HT-29 (cell line): ENCODE data around the gene SMC1B. TPM values are rescaled to one million over a fixed set of nuclear protein-coding genes. Genes with fewer than 3 reads are reported as not detected.
"Not testable (repeated sequence)": the region's sequence is repeated elsewhere in the genome, so short reads cannot be mapped to it uniquely, and the experiment has no call there.

Source experiments
- DNase-seq: peaks from one replicate; pipeline ENCODE4 v3.0.0-alpha.2; 2015; ENCODE audit warnings: low spot score
- total RNA-seq: library from RNA; depleted of rRNA; stranded (reverse); fragments of >200 nt; shearing (Covaris generic); gene quantifications from 2 replicates; pipeline ENCODE4 v1.2.3, GENCODE V29; 2014

Gene SMC1B
- total RNA-seq, 1 experiment from 2014 or later: not detected

DNA sequence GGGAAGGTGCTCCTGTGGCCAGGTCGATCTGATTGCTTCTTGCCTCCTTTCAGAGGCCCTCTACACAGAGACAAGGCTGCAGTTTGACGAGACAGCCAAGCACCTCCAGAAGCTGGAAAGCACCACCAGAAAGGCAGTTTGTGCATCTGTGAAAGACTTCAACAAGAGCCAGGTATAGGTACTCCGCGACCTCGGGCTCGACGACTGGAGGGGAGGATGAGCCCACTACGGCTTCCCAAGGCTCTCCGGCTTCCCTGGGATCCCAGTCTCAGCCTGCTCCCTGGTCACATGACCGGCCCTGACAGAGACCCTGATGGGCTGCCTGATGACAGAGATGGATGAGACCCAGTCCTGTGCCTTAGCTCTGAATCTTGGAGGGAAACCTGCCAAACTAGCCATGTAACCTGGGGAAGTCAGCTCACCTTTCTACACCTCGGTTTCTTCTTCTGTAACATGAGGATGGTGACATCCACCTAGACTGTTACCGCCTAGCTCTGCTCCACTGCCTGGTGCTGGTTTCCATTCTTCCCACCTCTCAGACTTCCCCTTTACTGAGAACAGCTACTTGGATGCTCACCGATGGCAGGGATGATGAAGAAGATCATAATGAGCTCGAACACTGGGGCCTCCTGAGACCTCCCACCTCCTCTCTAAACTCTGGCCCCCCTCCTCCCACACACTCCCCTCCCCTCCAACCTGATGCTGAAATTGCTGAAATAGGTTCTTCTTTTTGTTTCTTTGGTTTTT, 9.0 kb upstream of the SMC1B start:
- no peak for DNase-seq

DNA sequence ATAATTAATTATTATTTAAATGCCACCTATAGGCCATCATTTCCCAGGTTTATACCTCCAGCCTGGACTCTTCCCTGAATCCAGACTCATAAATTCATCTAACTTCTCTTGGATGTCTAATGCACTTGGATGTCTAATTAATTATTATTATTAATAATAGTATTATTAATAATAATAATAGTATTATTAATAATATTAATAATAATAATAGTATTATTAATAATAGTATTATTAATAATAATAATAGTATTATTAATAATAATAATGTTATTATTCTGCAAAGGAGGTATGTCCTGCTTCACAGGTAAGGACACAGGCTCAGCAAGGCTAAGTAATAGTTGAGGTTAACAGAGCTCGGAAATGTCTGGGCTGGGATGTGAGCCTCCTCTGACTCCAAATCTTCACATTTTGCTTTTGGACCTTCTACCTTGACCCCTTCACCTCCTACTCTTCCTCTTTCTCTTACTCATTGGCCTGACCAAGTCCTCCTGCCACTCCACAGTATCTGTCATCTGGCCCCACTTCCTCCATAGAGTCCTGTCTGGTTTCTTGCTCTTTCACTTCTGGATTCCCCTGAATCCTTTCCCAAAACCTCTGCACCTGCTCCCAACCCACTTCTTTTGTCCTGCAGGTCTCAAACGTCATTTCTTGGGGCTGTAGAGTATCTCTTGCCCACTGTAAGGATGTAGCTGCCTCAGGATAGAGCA, 8.1 kb upstream of the SMC1B start:
- no peak for DNase-seq

DNA sequence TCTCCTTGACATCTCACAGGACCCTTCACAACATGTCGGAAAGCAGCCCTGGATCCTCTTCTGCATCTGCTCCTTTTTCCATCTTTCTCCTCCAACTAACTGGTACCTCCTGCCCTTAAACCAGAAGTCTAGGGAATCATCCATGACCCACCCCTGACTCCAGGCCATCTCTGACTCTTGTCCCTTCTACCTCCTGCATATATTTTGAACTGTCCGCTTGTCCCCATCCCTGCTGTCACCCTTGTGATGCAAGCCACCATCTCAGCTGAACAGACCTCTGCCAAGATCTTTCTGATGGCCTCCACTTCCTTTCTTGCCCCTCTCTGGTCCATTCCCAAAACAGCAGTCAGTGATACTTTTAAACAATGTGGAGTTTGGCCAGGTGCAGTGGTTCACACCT, 7.1 kb upstream of the SMC1B start:
- no peak for DNase-seq

DNA sequence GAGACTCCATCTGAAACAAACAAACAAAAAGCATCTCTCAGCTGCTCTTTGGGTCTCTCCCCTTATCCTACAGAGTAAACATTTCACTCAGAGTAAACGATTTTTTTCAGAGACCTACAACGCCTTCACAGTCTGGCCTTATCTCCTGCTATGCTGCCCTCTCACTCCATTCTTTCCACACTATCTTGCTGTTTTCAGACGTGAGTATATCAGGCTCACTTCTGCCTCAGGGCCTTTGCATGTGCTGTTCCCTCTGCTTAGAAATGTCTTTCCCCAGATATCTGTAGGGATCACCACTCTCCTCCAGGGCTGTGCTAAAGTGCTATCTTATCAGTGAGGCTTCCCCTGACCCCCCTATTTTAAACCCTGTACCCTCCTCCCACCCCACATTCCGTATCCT, 6.6 kb upstream of the SMC1B start:
- no peak for DNase-seq

DNA sequence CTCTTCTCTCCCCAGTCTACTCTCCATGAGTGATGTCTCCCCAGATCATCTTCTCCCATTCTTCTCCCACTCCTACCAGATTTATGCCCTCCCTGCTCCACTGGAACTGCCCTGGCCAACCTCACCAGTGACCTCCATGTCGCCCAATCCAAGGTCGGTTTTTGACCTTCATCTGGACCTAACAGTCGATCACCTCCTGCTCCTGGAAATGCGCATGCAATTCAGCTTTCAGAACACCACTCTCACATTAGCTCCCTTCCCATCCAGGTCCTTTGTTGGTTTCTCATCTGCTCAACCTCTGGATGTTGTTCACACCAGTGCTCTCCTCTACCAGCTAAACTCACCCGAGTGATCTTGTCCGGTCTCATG, 5.4 kb upstream of the SMC1B start:
- DNase-seq: no peak

DNA sequence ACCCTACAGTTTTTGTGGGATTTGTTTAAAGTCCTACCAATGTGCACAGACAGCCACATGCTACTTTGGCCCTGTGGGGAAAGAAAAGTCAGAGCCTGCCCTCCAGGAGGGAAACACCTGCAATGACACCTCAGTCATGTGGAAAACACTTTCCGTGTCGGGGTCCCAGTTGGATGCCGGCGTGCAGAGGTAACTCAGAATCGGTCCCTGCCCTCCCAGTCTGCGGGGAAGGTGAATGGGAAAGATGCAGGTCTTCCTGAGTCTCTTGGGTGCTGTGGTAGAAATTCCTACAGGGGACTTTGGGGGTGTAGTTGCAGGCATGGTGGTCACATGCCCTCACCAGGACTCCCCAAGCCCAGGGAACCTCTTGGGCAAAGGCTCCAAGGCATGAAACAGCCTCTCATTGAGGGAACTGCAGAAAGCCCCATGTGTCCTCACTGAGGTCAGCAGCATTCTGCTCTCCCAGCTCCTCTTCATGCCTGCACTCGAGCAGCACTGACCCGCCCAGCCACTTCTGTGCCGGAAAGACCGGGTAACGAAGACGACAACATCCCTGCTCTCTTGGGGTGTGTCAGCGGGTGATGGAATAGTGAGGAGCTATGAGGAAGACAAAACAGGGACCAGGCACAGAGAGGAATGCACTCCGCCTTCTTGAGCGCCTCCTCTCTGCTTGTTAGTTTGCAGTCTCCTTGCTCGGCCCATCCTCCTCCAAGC, 4.8 kb upstream of the SMC1B start:
- no peak for DNase-seq

DNA sequence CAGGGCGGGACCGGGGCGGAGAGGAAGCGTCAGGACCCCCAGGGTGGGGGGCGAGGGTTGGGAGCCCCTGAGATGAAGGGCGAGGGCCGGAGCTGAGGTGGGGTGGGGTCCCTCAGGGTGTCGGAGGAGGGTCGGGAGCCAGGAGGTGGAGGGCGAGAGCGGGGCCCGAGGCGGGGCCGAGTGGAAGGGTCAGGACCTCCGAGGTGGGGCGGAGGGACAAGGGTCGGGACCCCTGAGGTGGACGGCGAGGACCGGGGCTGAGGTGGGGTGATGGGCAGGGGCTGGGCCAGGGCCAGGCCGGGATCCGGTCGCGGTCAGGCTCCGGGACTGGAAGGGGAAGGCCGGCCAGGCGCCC, 409 bp downstream of the SMC1B start:
- DNase-seq: no peak

DNA sequence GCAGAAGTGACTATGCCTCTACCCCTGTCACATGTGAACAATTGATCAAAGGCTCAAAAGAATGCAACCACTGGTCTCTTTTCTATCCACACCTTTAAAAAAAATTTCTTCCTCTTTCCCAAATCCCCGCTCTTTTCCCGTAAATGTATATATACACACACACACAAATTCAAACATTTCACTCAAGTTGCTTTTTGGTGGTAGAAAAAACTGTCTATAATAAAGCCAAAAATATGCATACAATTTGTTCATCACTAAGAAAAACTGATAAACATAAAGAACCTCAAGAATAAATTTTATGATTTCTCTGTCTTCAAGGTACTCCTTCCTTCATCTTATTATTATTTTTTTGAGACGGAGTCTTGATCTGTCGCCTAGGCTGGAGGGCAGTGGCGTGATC, 5.6 kb downstream of the SMC1B start:
- no peak for DNase-seq

DNA sequence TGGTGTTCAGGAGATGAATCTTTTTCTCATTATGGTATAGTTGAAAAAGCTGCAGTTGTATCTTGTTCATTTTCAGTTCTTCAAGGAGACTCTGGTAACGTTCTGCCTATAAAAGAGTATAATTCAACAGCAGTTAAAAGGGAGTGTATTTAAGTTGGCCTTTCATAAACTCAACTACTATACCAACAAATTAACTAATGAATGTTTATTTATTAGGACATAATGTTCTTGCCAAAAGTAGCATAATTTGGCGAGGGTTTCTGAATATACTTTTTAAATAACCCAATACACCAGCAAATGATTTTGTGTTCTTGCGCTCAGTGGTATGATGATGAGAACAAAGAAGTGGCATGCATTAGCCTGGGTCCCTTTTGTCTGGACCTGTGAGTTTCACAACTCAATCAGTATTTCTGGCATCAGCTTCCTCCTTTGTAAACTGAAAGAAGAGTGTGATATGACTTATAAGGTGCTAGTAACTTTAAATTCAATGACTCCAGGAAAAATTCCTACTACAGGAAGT, 10.9 kb downstream of the SMC1B start:
- DNase-seq: no peak

DNA sequence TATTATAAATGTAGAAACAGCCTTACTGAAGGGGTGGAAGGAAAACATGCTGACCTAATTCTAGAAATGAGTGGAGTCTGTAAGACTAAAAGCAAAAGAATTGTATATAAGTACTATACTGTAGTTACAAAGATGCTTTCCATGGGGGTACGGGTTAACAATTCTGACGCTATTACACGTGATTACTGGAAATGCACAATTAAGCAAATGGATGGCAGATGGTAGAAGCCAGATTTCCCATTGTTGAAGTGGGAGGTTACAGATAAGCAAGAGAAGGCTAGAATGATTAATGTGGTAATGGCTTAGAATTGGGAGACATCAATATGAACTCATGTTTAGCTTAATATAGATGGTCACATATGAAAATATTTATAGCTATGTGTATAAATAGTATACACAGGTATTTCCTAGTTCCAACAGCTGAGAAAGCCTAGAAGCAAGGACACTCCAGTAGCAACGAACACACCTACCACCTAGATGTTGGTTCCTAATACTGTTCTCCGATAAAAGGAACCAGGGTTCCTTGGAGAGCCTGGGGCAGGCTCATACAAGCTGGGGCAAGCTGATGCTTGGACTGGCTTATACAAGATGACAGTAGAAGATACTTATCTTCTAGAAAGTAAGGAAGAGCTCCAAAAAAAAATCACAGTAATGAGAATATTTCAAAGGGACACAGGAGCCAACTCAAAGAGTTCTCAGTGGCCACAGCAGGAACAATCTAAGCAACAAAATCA, 13.5 kb downstream of the SMC1B start:
- DNase-seq: no peak

DNA sequence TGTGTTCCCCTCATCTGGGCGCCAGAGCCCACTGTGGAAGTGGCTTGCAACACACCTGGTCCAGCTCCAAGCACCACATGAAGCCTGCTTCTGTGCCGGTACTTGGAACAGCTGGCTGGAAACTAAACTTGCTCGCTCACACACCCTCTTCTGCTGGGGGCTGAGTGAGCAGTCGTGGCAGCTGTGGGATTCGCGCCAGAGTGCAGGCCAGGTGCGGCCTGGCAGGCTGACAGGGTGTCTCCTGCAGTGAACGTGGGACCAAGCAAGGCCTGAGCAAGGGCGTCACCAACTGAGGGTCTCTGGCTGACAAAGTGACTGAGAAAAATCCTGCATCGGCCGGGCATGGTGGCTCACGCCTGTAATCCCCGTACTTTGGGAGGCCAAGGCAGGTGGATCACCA, 15.2 kb downstream of the SMC1B start:
- no peak for DNase-seq

DNA sequence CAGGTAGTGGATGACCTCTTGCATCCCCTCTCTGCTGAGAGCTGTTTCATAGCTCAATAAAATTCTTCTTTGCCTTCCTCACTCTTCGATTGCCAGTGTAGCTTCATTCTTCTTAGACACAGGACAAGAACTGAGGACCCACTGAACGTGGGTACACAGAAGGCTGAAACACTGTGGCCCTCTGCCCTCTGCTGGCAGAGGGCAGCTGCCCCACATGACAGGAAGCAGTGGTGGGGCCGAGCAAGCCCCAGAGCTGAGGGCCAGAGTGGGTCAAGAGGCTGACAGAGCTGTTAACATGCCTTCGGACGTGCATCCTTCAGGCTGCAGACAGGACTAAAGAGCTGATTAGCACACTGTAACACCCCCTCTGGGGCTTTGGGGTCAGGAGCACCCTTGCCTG, 15.6 kb downstream of the SMC1B start:
- no peak for DNase-seq

DNA sequence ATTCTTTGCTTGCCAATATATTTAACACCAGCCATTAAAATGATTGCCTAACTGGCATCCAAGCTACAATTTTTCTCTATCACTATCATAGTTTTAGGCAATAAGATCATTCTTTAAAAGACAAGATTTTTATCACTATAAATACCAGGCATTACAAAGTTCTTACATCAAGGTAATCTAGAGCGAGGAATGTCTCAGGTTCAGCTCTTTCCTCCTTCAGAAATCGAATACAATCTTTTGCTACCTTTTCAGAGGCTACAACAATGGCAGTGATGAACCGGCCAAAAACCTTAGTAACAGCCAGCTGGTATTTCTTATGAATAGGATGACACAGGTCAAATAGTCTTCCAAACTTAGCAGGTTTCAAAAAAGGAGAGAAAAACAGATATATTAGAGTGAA, 23.9 kb downstream of the SMC1B start:
- DNase-seq: no peak

DNA sequence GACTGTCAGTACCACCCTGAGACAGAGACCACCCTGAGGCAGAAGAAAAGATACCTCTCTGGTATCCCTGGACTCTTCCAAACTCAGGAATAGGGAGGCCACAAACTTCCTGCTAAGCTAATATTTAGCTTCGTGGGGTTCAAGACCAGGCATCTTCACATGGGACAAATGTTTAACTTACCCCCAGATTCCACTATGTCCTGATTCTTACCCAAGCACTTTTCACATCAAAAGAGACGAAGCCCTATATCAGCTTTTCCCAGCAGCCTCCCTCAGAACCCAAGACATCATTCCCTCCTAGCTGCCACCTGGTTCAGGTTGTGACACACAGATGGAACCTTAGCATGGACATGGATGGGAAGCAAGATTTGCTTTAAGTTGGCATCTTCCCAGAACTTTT, 32.1 kb downstream of the SMC1B start:
- no peak for DNase-seq

DNA sequence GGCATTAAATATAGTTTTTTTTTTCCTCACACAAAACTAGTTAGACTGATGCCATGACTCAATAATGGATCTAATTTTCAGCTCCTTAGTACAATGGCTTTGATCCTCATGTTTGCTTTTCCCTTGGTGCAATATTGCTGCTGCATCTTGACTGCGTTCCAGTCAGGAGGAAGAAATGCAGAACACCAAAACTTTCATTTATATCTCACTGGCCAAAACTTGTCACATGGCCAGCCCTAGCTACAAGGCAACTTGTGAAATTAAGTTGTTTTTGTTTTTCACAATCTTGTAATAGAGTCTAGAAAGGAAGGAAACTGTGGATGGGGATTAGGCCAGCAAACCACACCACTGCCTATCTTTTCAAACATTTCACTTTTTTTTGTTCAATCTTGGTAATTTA, 36.7 kb downstream of the SMC1B start:
- no peak for DNase-seq

DNA sequence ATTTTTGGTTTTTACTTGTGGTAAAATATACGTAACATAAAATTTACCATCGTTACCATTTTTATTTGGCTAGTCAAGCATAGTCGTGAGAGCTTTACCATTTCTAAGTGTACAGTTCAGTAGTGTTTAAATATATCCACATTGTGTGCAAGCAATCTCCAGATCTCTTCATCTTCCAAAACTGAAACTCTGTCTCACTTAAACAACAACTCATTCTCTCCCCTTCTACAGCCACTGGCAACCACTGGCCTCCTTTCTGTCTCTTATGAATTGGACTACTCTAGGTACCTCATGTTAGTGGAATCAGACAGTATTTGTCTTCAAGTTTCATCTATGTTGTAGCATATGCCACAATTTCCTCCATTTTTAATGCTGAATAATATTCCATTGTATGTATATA, 37.4 kb downstream of the SMC1B start:
- no peak for DNase-seq

DNA sequence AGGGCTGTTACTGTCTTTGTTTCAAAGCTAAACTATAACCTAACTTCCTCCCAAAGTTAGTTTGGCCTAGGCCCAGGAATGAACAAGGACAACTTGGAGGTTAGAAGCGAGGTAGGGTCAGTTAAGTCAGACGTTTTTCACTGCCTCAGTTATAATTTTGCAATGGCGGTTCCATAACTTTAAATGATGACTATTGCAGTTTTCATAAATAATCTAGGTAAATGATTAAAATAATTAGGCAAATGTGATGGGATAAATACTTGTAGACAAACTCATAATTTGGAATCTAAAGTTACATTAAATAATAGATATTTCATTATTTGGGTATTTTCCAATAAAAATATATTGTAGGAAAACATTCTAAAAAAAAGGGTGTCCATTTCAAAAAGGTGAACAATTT, 39.8 kb downstream of the SMC1B start:
- not testable (repeated sequence) for DNase-seq

DNA sequence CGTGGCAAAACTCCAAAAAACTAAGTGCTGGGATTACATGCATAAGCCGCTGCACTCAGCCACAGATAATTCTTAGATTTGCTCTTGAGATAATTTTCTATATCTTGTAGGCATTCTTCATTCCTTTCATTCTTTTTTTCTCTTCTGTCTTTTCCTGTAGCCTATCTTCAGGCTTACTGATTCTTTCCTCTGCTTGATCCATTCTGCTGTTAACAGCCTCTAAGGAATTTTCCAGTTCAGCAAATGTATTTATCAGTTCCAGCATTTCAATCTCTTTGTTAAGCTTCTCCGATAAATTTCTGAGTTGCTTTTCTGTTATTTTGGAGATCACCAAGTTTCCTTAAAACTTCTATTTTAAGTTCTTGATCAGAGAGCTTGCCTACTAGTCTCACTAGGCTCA, 46.7 kb downstream of the SMC1B start:
- no peak for DNase-seq

DNA sequence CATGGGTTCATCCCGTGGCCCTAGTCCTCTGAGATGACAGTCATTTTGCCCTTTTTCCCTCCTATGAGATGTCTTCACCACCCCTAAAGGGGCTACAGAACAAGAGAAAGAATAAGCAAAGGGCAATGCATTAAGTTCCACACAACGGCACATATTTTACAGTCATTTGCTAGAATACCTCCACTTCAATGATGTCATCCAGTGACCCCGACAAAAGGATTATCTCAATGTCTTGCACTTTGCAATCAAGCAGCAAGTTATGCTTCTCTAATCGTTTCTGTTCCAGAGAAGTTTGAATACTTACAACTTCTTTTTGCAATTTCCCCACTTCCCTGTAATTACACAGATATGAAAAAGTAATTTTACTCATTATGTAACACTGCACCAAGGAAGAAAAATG, 53.8 kb downstream of the SMC1B start:
- no peak for DNase-seq

DNA sequence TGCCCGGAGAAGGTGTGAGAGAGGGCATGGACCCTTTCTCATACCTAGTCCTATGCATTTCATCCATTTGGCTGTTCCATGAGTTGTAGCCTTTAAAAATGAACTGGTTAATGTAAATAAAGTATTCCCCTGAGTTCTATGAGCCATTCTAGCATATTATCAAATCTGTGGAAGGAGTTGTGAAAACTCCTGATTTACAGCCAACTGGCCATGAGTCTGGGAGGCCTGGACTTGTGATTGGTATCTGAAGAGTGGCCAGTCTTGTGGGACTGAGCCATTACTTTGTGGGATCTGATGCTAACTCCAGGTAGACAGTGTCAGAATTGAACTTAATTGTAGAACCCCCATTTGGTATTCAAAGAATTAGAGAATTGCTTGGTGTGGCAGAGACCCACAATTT, 55.3 kb downstream of the SMC1B start:
- no peak for DNase-seq

DNA sequence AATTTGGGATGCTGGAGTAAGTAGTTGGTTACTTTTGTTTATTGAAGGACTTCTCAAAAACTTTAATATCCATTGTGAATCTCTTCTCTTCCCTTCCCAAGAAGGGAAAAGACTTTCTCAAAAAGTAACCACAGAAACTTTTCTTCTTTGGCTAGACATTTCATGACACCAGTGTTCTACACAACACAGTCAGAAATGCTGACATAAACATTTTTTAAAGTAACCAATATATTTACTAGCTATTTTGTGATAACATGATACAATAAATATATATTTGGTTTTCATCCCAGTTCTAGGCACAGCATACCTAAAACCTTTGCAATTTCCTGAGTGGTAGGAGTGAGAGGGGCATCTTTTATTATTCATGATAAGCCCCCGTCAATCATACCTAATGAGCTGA, 55.9 kb downstream of the SMC1B start:
- DNase-seq: no peak

DNA sequence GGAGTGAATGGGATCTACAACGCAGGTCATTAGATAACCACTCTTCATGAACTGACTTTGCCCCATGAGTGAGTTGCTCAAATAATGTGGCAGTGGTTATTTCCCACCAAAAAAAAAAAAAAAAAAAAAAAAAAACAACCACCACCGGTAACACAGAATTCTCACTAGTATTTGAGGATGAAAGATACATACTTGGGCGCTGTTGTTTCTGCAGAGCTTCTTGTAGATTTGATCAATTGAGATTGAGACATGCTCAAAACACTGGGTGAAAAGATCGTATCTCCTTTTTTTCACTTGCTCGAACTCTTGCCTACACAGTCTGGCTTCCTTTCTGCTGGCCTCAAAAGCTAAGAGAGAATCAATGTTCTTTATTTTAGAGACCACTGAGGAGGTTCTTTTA, 59.6 kb downstream of the SMC1B start:
- no peak for DNase-seq
